K562 (cell line): ENCODE data around the gene NUBPL. TPM values are rescaled to one million over a fixed set of nuclear protein-coding genes. Genes with fewer than 3 reads are reported as not detected.

Experiments used
- CHD4 ChIP-seq: fragments of 200-600 bp; sonication (generic); IDR thresholded peaks from 3 replicates; pipeline ENCODE4 v1.6.1; 2012; ENCODE audit warnings: low read depth, mild to moderate bottlenecking, mixed read lengths, low read length, inconsistent platforms; ENCODE audit not compliant: insufficient read depth, insufficient replicate concordance, poor library complexity, severe bottlenecking
- CTBP1 ChIP-seq: fragments of 450-650 bp; IDR thresholded peaks from 2 replicates; pipeline ENCODE4 v1.6.1; 2016; ENCODE audit warnings: borderline replicate concordance
- EP400 ChIP-seq: fragments of 450-650 bp; IDR thresholded peaks from 2 replicates; pipeline ENCODE4 v1.6.1; 2017; ENCODE audit warnings: antibody characterized with exemption, mild to moderate bottlenecking, moderate library complexity
- FUS ChIP-seq: fragments of 200-400 bp; formaldehyde crosslinking; optimal IDR thresholded peaks from 2 replicates; pipeline ENCODE3; 2017; ENCODE audit warnings: low read depth, low read length
- JUNB ChIP-seq: fragments of 450-650 bp; formaldehyde crosslinking; conservative IDR thresholded peaks from 2 replicates; pipeline ENCODE4 v1.4.0; 2020; ENCODE audit warnings: mild to moderate bottlenecking
- OTX1 ChIP-seq: fragments of 450-650 bp; formaldehyde crosslinking; IDR thresholded peaks from 2 replicates; pipeline ENCODE4 v1.4.0; 2022; ENCODE audit warnings: mild to moderate bottlenecking
- PCBP2 ChIP-seq: fragments of 200-400 bp; formaldehyde crosslinking; IDR thresholded peaks from 2 replicates; pipeline ENCODE4 v1.6.1; 2018; ENCODE audit warnings: low read length, low read depth, mild to moderate bottlenecking, moderate library complexity; ENCODE audit not compliant: poor library complexity, severe bottlenecking
- POLR3A ChIP-seq: IDR thresholded peaks from 2 replicates; pipeline ENCODE4 v1.6.1; 2011; ENCODE audit warnings: borderline replicate concordance, mild to moderate bottlenecking, moderate library complexity; ENCODE audit not compliant: insufficient read length, insufficient read depth; ENCODE audit errors: extremely low read depth
- RBBP5 ChIP-seq: fragments of 200-600 bp; sonication (generic); IDR thresholded peaks from 2 replicates; pipeline ENCODE4 v1.6.1; 2012; ENCODE audit warnings: borderline replicate concordance, mild to moderate bottlenecking, low read length, control low read depth, inconsistent platforms; ENCODE audit not compliant: insufficient read depth, poor library complexity, severe bottlenecking
- ZKSCAN3 ChIP-seq: fragments of 250-450 bp; sonication (Bioruptor Pico); IDR thresholded peaks from 2 replicates; pipeline ENCODE4 v1.4.0; 2020
- ZNF431 ChIP-seq: sonication (generic); formaldehyde crosslinking; IDR thresholded peaks from 2 replicates; pipeline ENCODE4 v1.8.0; 2022; ENCODE audit warnings: mild to moderate bottlenecking, missing genetic modification reagents
- ZSCAN32 ChIP-seq: fragments of 450-650 bp; formaldehyde crosslinking; IDR thresholded peaks from 2 replicates; pipeline ENCODE4 v1.4.0; 2020; ENCODE audit warnings: mild to moderate bottlenecking, moderate library complexity
- polyA plus RNA-seq, 8 experiments: library from polyadenylated mRNA; depleted of rRNA in 4 of 8; stranded (reverse) in 5 of 8; unstranded in 3 of 8; fragments of >200 nt; fragmentation: Nextera tagmentation in 2 of 8; fragmentation: Illumina TruSeq in 1 of 8; extraction: Ambion mirVana in 2 of 8; extraction: Trizol in 1 of 8; gene quantifications; 2 replicates each; pipeline versions ENCODE4 v1.2.1 to v1.2.3, GENCODE V29; 2011 to 2014; ENCODE audit warnings: inconsistent platforms in 1 of 8, missing spikeins in 1 of 8
- total RNA-seq, 7 experiments: library from RNA; depleted of rRNA in 6 of 7; stranded (reverse); fragments of >200 nt in 6 of 7; fragmentation: Illumina TruSeq in 2 of 7; extraction: Trizol in 2 of 7; gene quantifications; 2 replicates each; pipeline versions ENCODE4 v1.2.1 to v1.2.3, GENCODE V29; 2011 to 2021; ENCODE audit warnings: low replicate concordance in 1 of 7
- TF ChIP-seq, protein P1 (sequence below), 2 experiments: fragments of 450-650 bp; IDR thresholded peaks; 2 replicates each; pipeline ENCODE4 v1.6.1; 2016; ENCODE audit warnings: mild to moderate bottlenecking in 2 of 2, borderline replicate concordance in 1 of 2, low read depth in 1 of 2, moderate library complexity in 1 of 2
- TF ChIP-seq, protein P2 (sequence below), 2 experiments: fragments of 450-650 bp; conservative IDR thresholded peaks; 2 replicates each; pipeline ENCODE4 v1.6.1; 2017; ENCODE audit warnings: mild to moderate bottlenecking in 2 of 2, moderate library complexity in 2 of 2
- TF ChIP-seq, protein P3 (sequence below): fragments of 450-650 bp; IDR thresholded peaks from 2 replicates; pipeline ENCODE4 v1.7.0; 2016; ENCODE audit warnings: borderline replicate concordance

NUBPL gene
- total and polyA plus RNA-seq, 9 of the 15 experiments (the other 6 are each of a cell fraction or from before 2014, with no cell fraction given): 3.2 to 8.7 (median 6.1) TPM

DNA sequence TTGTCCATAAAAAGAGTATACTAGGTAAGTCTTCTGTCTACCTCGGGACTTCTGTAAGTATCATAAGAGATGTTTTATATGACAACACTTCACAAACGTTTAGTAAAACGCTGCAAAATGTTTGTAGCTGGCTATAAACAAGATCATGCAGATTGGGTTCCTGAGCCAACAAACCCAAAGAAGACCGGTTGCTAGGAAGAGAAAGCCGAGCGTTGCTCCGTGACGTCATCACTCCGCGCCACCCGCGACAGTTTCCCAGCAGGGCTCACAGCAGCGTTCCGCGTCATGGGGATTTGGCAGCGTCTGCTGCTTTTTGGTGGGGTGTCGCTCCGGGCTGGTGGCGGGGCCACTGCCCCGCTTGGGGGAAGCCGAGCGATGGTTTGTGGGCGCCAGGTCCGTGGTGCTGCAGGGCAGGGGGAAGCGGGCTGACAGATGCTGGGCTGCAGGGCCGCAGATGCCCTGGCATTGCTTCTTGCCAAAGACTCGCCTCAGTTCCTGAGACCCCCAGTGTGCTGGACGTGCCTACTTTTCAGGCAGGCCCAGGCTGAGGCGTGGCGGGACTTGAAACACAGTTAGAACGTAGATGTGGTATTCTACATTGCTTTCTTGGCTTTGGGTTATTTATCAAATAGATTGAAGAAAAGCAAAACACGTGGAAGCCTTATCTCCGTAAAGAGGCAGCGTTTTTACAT is at the start of gene NUBPL (continued):
- TF ChIP-seq, protein P1, sequence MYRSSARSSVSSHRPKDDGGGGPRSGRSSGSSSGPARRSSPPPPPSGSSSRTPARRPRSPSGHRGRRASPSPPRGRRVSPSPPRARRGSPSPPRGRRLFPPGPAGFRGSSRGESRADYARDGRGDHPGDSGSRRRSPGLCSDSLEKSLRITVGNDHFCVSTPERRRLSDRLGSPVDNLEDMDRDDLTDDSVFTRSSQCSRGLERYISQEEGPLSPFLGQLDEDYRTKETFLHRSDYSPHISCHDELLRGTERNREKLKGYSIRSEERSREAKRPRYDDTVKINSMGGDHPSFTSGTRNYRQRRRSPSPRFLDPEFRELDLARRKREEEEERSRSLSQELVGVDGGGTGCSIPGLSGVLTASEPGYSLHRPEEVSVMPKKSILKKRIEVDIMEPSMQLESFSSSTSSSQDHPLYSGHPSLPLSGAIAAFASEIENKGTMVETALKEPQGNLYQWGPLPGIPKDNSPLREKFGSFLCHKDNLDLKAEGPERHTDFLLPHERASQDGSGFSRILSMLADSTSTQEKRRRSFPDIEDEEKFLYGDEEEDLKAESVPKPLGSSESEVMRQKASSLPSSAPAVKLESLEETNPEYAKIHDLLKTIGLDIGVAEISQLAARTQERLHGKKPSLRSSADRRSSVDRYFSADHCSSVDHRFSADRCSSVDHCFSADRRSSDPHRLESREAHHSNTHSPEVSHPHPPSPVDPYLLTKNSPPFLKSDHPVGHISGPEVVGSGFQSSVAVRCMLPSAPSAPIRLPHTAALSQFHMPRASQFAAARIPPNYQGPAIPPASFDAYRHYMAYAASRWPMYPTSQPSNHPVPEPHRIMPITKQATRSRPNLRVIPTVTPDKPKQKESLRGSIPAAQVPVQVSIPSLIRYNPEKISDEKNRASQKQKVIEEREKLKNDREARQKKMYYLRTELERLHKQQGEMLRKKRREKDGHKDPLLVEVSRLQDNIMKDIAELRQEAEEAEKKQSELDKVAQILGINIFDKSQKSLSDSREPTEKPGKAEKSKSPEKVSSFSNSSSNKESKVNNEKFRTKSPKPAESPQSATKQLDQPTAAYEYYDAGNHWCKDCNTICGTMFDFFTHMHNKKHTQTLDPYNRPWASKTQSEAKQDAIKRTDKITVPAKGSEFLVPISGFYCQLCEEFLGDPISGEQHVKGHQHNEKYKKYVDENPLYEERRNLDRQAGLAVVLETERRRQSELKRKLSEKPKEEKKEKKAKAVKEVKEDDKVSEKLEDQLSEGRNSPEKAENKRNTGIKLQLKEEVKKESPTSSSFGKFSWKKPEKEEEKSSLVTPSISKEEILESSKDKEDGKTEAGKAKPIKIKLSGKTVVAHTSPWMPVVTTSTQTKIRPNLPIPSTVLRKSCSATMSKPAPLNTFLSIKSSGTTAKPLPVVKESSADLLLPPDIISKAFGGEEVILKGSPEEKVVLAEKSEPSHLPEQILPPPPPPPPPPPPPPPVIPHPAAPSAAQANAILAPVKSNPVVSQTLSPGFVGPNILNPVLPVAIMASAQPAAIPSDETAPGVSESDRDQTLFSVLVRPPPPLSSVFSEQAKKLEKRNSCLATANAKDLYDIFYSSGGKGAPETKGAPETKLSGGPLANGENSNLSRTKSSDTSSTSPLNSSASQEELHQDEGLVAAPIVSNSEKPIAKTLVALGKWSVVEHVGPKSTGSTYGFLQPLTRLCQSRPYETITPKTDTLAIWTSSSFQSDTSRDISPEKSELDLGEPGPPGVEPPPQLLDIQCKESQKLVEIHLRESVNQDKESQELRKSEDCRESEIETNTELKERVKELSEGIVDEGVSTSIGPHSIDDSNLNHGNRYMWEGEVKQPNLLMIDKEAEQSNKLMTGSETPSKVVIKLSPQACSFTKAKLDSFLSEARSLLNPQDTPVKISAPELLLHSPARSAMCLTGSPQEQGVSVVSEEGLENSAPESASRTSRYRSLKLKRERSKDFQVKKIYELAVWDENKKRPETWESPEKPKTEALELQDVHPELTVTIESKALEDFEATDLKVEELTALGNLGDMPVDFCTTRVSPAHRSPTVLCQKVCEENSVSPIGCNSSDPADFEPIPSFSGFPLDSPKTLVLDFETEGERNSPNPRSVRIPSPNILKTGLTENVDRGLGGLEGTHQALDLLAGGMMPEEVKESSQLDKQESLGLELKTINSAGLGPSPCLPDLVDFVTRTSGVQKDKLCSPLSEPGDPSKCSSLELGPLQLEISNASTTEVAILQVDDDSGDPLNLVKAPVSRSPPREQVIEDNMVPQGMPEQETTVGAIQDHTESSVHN (IDR thresholded peaks at IDR 0.05; ENCODE audit: borderline replicate concordance in 1 of 2, low read depth in 1 of 2): no peak
- TF ChIP-seq ZSCAN32 (no peak), JUNB (no peak; the same call in 1 of the 2 replicates), ZKSCAN3 (CRISPR knock-in tag) (no peak), PCBP2 (no peak), CHD4 (no peak), CTBP1 (0 out of 2 replicates have a peak, but pooled peaks have one; percentile 48), RBBP5 (peak; percentile 94), POLR3A (no peak), OTX1 (CRISPR knock-in tag) (no peak), FUS (no peak), ZNF431 (no peak), EP400 (peak; percentile 80)
- TF ChIP-seq, protein P2, sequence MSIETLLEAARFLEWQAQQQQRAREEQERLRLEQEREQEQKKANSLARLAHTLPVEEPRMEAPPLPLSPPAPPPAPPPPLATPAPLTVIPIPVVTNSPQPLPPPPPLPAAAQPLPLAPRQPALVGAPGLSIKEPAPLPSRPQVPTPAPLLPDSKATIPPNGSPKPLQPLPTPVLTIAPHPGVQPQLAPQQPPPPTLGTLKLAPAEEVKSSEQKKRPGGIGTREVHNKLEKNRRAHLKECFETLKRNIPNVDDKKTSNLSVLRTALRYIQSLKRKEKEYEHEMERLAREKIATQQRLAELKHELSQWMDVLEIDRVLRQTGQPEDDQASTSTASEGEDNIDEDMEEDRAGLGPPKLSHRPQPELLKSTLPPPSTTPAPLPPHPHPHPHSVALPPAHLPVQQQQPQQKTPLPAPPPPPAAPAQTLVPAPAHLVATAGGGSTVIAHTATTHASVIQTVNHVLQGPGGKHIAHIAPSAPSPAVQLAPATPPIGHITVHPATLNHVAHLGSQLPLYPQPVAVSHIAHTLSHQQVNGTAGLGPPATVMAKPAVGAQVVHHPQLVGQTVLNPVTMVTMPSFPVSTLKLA (conservative IDR thresholded peaks at IDR 0.05): peak; percentile 62 to 82
- TF ChIP-seq, protein P3, sequence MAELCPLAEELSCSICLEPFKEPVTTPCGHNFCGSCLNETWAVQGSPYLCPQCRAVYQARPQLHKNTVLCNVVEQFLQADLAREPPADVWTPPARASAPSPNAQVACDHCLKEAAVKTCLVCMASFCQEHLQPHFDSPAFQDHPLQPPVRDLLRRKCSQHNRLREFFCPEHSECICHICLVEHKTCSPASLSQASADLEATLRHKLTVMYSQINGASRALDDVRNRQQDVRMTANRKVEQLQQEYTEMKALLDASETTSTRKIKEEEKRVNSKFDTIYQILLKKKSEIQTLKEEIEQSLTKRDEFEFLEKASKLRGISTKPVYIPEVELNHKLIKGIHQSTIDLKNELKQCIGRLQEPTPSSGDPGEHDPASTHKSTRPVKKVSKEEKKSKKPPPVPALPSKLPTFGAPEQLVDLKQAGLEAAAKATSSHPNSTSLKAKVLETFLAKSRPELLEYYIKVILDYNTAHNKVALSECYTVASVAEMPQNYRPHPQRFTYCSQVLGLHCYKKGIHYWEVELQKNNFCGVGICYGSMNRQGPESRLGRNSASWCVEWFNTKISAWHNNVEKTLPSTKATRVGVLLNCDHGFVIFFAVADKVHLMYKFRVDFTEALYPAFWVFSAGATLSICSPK: no peak
